Adrenal gland (tissue), 5 donors: Measurements from ENCODE around the gene BTBD9.

Experiments
- CTCF ChIP-seq, 6 experiments: fragments of 450-650 bp in 4 of 6; fragments of 200-600 bp in 2 of 6; sonication (generic) in 1 of 6; IDR thresholded peaks; 1 replicate in 5 of 6; 2 replicates in 1 of 6; pipeline versions ENCODE4 v1.5.1 to v1.8.0; 2016 to 2021; ENCODE audit warnings: antibody characterized with exemption in 6 of 6, mild to moderate bottlenecking in 2 of 6, moderate library complexity in 1 of 6
- POLR2A ChIP-seq, 2 donors: fragments of 450-650 bp; IDR thresholded peaks; one replicate each; pipeline ENCODE4 v1.6.1; 2017; ENCODE audit warnings: antibody characterized with exemption in 2 of 2, mild to moderate bottlenecking in 2 of 2, moderate library complexity in 1 of 2
- donor health status: DM: no; HTN: no; CAD: no.

GRCh38 chr6:38640216-38640909 lies 634 bp upstream of the BTBD9 start:
- TF ChIP-seq CTCF (IDR thresholded peaks at IDR 0.05): no peak
- no peak for TF ChIP-seq POLR2A (IDR thresholded peaks at IDR 0.05)
